ENCODE results near the gene MKLN1.
"Not testable (repeated sequence)": the region's sequence is repeated elsewhere in the genome, so short reads cannot be mapped to it uniquely, and the experiment has no call there.

The MKLN1 gene

DNA sequence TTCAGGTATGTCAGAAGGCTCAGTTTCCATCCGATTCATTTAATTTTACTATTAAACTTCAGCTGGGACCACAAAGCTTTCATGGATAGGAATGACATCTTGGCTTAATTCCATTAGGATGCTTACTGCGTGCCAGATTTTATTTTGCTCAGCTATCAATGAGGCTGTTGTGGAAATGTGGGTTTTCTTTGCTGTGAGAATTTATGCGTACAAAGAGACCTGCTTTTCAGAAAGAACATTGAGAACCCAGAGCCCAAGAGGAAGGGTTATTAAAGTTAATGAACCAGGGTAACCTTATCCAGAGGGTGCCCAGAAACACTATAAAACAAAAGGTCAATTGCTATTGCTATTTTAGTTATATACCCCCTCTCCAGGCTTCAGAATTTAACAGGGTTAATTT is 98.3 kb downstream of the MKLN1 start:
- in situ Hi-C loops (cut with HindIII; ENCODE audit: low sequenced_read_pairs): no loop called here
- H3K4me3 ChIP-seq (ENCODE audit: low read depth, low read length): no peak overlapping the region
- TF ChIP-seq, protein P1, sequence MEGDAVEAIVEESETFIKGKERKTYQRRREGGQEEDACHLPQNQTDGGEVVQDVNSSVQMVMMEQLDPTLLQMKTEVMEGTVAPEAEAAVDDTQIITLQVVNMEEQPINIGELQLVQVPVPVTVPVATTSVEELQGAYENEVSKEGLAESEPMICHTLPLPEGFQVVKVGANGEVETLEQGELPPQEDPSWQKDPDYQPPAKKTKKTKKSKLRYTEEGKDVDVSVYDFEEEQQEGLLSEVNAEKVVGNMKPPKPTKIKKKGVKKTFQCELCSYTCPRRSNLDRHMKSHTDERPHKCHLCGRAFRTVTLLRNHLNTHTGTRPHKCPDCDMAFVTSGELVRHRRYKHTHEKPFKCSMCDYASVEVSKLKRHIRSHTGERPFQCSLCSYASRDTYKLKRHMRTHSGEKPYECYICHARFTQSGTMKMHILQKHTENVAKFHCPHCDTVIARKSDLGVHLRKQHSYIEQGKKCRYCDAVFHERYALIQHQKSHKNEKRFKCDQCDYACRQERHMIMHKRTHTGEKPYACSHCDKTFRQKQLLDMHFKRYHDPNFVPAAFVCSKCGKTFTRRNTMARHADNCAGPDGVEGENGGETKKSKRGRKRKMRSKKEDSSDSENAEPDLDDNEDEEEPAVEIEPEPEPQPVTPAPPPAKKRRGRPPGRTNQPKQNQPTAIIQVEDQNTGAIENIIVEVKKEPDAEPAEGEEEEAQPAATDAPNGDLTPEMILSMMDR (IDR thresholded peaks at IDR 0.05; ENCODE audit: low read depth, low read length): no peak
- DNase-seq (ENCODE audit: low read depth, low spot score): no peak

DNA sequence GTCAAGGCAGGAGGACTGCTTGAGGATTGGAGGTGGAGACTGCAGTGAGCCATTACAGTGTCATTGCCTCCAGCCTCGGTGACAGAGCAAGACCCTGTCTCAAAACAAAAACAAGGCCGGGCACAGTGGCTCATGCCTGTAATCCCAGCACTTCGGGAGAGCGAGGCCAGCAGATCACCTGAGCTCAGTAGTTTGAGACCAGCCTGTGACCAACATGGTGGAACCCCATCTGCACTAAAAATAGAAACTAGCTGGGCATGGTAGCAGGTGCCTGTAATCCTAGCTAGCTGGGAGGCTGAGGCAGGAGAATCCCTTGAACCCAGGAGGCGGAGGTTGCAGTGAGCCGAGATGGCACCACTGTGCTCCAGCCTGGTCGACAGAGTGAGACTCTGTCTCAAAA is 103.2 kb downstream of the MKLN1 start:
- H3K4me3 ChIP-seq (ENCODE audit: low read depth, low read length); in situ Hi-C loops (cut with HindIII; ENCODE audit: low sequenced_read_pairs); DNase-seq (ENCODE audit: low read depth, low spot score): not testable (repeated sequence)

- peak; percentile 77 for DNase-seq (ENCODE audit: low read depth, low spot score)
- TF ChIP-seq, protein P1 (IDR thresholded peaks at IDR 0.05; ENCODE audit: low read depth, low read length): no peak
- H3K4me3 ChIP-seq (ENCODE audit: low read depth, low read length): no peak overlapping the region
- in situ Hi-C loops (cut with HindIII; ENCODE audit: low sequenced_read_pairs): no loop called here
These were observed 103.6 kb downstream of the MKLN1 start for GRCh38 chr7:131431289-131431688.

DNA sequence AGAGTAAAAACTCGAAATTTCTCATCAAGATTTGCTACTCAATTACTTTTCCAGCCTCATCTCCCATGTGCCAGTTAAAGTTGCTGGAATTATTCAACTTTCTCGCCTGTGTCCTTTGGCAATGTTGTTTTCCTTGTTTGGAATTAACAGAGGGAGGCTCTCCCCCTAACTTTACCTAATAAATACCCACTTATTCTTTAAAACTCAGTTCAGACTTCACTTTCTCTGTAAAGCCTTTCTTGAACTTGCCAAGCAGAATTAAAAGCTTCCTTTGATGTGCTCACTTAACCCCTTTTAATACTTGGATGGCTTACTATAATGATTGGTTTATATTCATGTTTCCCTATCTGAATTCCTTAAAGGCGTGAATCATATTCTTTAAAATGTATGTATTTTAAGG is 104.1 kb downstream of the MKLN1 start:
- in situ Hi-C loops (cut with HindIII; ENCODE audit: low sequenced_read_pairs): no loop called here
- TF ChIP-seq, protein P1 (IDR thresholded peaks at IDR 0.05; ENCODE audit: low read depth, low read length): no peak
- no peak overlapping the region for H3K4me3 ChIP-seq (ENCODE audit: low read depth, low read length)

DNA sequence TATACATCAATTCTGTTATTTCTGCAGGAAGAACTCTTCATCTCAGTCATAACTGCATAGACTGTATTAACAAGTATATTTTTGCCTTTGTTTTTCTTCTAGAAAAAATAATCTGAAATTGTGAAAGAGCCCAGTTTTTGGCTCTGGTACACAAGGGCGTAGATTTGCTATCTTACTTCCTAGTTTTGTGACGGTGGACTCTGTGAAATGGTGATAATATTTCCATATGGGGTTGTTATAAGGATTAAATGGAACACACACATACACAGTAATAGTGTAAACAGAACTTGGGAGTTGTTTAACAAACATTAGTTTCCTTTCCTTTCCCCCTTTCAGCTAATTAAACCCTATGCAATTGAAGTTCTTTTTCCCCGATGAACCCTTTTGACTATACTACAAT is 108.7 kb downstream of the MKLN1 start:
- no peak overlapping the region for H3K4me3 ChIP-seq (ENCODE audit: low read depth, low read length)
- in situ Hi-C loops (cut with HindIII; ENCODE audit: low sequenced_read_pairs): no loop called here
- no peak for DNase-seq (ENCODE audit: low read depth, low spot score)
- TF ChIP-seq, protein P1 (IDR thresholded peaks at IDR 0.05; ENCODE audit: low read depth, low read length): no peak

More for the DNA sequence above, 104.1 kb downstream of the MKLN1 start:
- DNase-seq (ENCODE audit: low read depth, low spot score): no peak

GRCh38 chr7:131438969-131439368 is 111.3 kb downstream of the MKLN1 start:
- in situ Hi-C loops (cut with HindIII; ENCODE audit: low sequenced_read_pairs): no loop called here
- H3K4me3 ChIP-seq (ENCODE audit: low read depth, low read length): no peak overlapping the region
- TF ChIP-seq, protein P1 (IDR thresholded peaks at IDR 0.05; ENCODE audit: low read depth, low read length): no peak
- no peak for DNase-seq (ENCODE audit: low read depth, low spot score)

DNA sequence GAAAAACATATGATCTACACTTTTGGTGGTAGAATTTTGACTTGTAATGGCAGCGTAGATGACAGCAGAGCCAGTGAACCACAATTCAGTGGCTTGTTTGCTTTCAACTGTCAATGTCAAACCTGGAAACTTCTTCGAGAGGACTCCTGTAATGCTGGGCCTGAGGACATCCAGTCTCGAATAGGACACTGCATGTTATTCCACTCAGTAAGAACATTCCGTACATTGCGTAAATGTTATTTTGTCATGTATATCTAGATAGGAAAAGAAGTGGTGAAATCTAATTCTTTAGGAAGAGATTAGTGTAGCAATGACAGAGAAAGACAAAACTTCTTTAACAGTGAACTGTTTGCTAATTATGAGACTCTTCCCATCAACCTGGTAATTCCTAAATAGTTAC is 115.8 kb downstream of the MKLN1 start:
- no peak for DNase-seq (ENCODE audit: low read depth, low spot score)
- TF ChIP-seq, protein P1 (IDR thresholded peaks at IDR 0.05; ENCODE audit: low read depth, low read length): no peak
- H3K4me3 ChIP-seq (ENCODE audit: low read depth, low read length): no peak overlapping the region
- in situ Hi-C loops (cut with HindIII; ENCODE audit: low sequenced_read_pairs): no loop called here
